Measurements from ENCODE around the gene GNPTG. TPM values are rescaled to one million over a fixed set of nuclear protein-coding genes. Genes with fewer than 3 reads are reported as not detected.
A peak's percentile ranks its signal among the peaks of the same experiment; 100 is the strongest.

The GNPTG gene
- total RNA-seq, 1 donor from 2014 or later = 11.8 TPM

GRCh38 chr16:1375298-1375640 lies 23.5 kb downstream of the GNPTG start:
- Mint-ChIP-seq H3K4me3 (no peak overlapping the region), H3K9me3 (no peaks in the 10 kb centered on the region), H3K27me3 (ENCODE audit: insufficient read depth, low read depth) (peaks cover 9% of the 10 kb centered on the region), H3K4me1 (peaks cover 12% of the 10 kb centered on the region), H3K36me3 (no peaks in the 10 kb centered on the region), H3K27ac (no peak overlapping the region)
- Histone ChIP-seq H3K9ac (no peak overlapping the region), H3F3A (ENCODE audit: low read depth) (peaks cover 4% of the 10 kb centered on the region), H2AFZ (replicated peaks) (no peak overlapping the region), H3K4me3 (no peak overlapping the region), H3K27ac (no peak overlapping the region), H3K4me2 (no peak overlapping the region), H3K27me3 (peaks cover 18% of the 10 kb centered on the region), H3K4me1 (peaks cover 4% of the 10 kb centered on the region), H3K9me3 (ENCODE audit: low read depth) (no peaks in the 10 kb centered on the region), H3K79me2 (ENCODE audit: low read depth) (peaks cover 15% of the 10 kb centered on the region), H3K36me3 (no peaks in the 10 kb centered on the region), H4K20me1 (ENCODE audit: low read depth) (peaks cover 41% of the 10 kb centered on the region)
- TF ChIP-seq EZH2phosphoT487 (IDR thresholded peaks at IDR 0.05) = no peak
- no peak for TF ChIP-seq CTCF (IDR thresholded peaks at IDR 0.05)
- TF ChIP-seq EZH2 (IDR thresholded peaks at IDR 0.05) = no peak
- no peak for DNase-seq (ENCODE audit: low spot score)

- TF ChIP-seq CTCF (IDR thresholded peaks at IDR 0.05) = no peak
- Histone ChIP-seq H3K9me3 (ENCODE audit: low read depth) (no peaks in the 10 kb centered on the region), H3K4me1 (peaks cover 4% of the 10 kb centered on the region), H2AFZ (replicated peaks) (no peak overlapping the region), H3K36me3 (no peaks in the 10 kb centered on the region), H3K4me2 (no peak overlapping the region), H3K4me3 (no peak overlapping the region), H3K79me2 (ENCODE audit: low read depth) (peaks cover 15% of the 10 kb centered on the region), H4K20me1 (ENCODE audit: low read depth) (peaks cover 37% of the 10 kb centered on the region), H3K27me3 (peaks cover 20% of the 10 kb centered on the region), H3F3A (ENCODE audit: low read depth) (peaks cover 9% of the 10 kb centered on the region), H3K27ac (no peak overlapping the region), H3K9ac (no peak overlapping the region)
- Mint-ChIP-seq H3K4me3 (no peak overlapping the region), H3K9me3 (no peaks in the 10 kb centered on the region), H3K4me1 (peaks cover 13% of the 10 kb centered on the region), H3K27me3 (ENCODE audit: insufficient read depth, low read depth) (peaks cover 9% of the 10 kb centered on the region), H3K27ac (no peak overlapping the region), H3K36me3 (peaks cover under 1% of the 10 kb centered on the region)
- DNase-seq (ENCODE audit: low spot score) = no peak
Observed at GRCh38 chr16:1375741-1376410, 24.1 kb downstream of the GNPTG start.

GRCh38 chr16:1377406-1378010 lies 25.8 kb downstream of the GNPTG start:
- H3F3A ChIP-seq (ENCODE audit: low read depth) = peaks cover 11% of the 10 kb centered on the region
- TF ChIP-seq CTCF (IDR thresholded peaks at IDR 0.05) = no peak
- TF ChIP-seq EZH2phosphoT487 (IDR thresholded peaks at IDR 0.05) = no peak
- TF ChIP-seq EZH2 (IDR thresholded peaks at IDR 0.05) = no peak
- H3K4me1 ChIP-seq = peaks cover 4% of the 10 kb centered on the region
- Mint-ChIP-seq H3K9me3 (no peaks in the 10 kb centered on the region), H3K27me3 (ENCODE audit: insufficient read depth, low read depth) (peaks cover 7% of the 10 kb centered on the region), H3K27ac (no peak overlapping the region), H3K4me3 (peak overlapping the region; percentile 83), H3K36me3 (peaks cover 3% of the 10 kb centered on the region), H3K4me1 (peaks cover 13% of the 10 kb centered on the region)
- no peaks in the 10 kb centered on the region for H3K9me3 ChIP-seq (ENCODE audit: low read depth)
- no peaks in the 10 kb centered on the region for H3K36me3 ChIP-seq
- H3K79me2 ChIP-seq (ENCODE audit: low read depth) = peaks cover 15% of the 10 kb centered on the region
- H3K4me3 ChIP-seq = no peak overlapping the region
- H3K27me3 ChIP-seq = peaks cover 20% of the 10 kb centered on the region
- H2AFZ ChIP-seq (replicated peaks) = no peak overlapping the region
- no peak overlapping the region for H3K27ac ChIP-seq
- H4K20me1 ChIP-seq (ENCODE audit: low read depth) = peaks cover 37% of the 10 kb centered on the region
- H3K9ac ChIP-seq = no peak overlapping the region
- DNase-seq (ENCODE audit: low spot score) = no peak
- H3K4me2 ChIP-seq = no peak overlapping the region
